HepG2 (cell line): ENCODE measurements around the gene CCDC85C. TPM values are rescaled to one million over a fixed set of nuclear protein-coding genes. Genes with fewer than 3 reads are reported as not detected.

ENCODE experiments used
- ARID4A ChIP-seq: sonication (generic); formaldehyde crosslinking; IDR thresholded peaks from 2 replicates; pipeline ENCODE4 v1.5.0; 2020; ENCODE audit warnings: mild to moderate bottlenecking, missing genetic modification reagents, borderline replicate concordance
- CBFB ChIP-seq: sonication (generic); formaldehyde crosslinking; IDR thresholded peaks from 2 replicates; pipeline ENCODE4 v1.4.0; 2020; ENCODE audit warnings: missing genetic modification reagents
- CHD4 ChIP-seq: fragments of 200-600 bp; sonication (generic); IDR thresholded peaks from 2 replicates; pipeline ENCODE4 v1.7.0; 2017; ENCODE audit warnings: mild to moderate bottlenecking, low read length, borderline replicate concordance
- MAFK ChIP-seq, 2 experiments: IDR thresholded peaks in 1 of 2; conservative IDR thresholded peaks in 1 of 2; 2 replicates each; pipeline ENCODE4 v1.6.1; 2011; ENCODE audit warnings: improper control_type of control experiment in 2 of 2, low read length in 2 of 2
- MXI1 ChIP-seq: IDR thresholded peaks from 3 replicates; pipeline ENCODE4 v1.6.1; 2012; ENCODE audit warnings: low read depth, low read length, inconsistent platforms, borderline replicate concordance
- PHF21A ChIP-seq: sonication (generic); formaldehyde crosslinking; IDR thresholded peaks from 2 replicates; pipeline ENCODE4 v1.5.0; 2020; ENCODE audit warnings: mild to moderate bottlenecking, missing genetic modification reagents
- RBM22 ChIP-seq: fragments of 200-400 bp; formaldehyde crosslinking; optimal IDR thresholded peaks from 2 replicates; pipeline ENCODE3; 2017; ENCODE audit warnings: mild to moderate bottlenecking, low read length, moderate library complexity
- REST ChIP-seq, 2 experiments: IDR thresholded peaks; 2 replicates each; pipeline ENCODE4 v1.6.1; 2011 to 2012; ENCODE audit warnings: low read length in 2 of 2, borderline replicate concordance in 1 of 2, low read depth in 1 of 2, mild to moderate bottlenecking in 1 of 2, moderate library complexity in 1 of 2
- TAF15 ChIP-seq: fragments of 200-400 bp; formaldehyde crosslinking; IDR thresholded peaks from one replicate; pipeline ENCODE4 v1.6.1; 2018; ENCODE audit warnings: mild to moderate bottlenecking, low read depth, low read length; ENCODE audit not compliant: poor library complexity, severe bottlenecking
- ZFAT ChIP-seq: sonication (generic); formaldehyde crosslinking; conservative IDR thresholded peaks from 2 replicates; pipeline ENCODE4 v1.8.1; 2023; ENCODE audit warnings: missing genetic modification reagents, inconsistent platforms
- ZNF484 ChIP-seq: sonication (generic); formaldehyde crosslinking; IDR thresholded peaks from 2 replicates; pipeline ENCODE4 v1.5.1; 2020; ENCODE audit warnings: mild to moderate bottlenecking, low read depth, missing genetic modification reagents, borderline replicate concordance
- ZNF563 ChIP-seq: sonication (generic); formaldehyde crosslinking; IDR thresholded peaks from 2 replicates; pipeline ENCODE4 v1.8.0; 2022; ENCODE audit warnings: mild to moderate bottlenecking, moderate library complexity, missing genetic modification reagents
- ZNF768 ChIP-seq: sonication (generic); formaldehyde crosslinking; IDR thresholded peaks from 2 replicates; pipeline ENCODE4 v1.4.0; 2020; ENCODE audit warnings: missing genetic modification reagents
- polyA plus RNA-seq, 8 experiments: library from polyadenylated mRNA; depleted of rRNA in 3 of 8; stranded (reverse) in 7 of 8; unstranded in 1 of 8; fragments of >200 nt; fragmentation: Illumina TruSeq in 4 of 8; extraction: Trizol in 4 of 8; gene quantifications; 2 replicates each; pipeline versions ENCODE4 v1.2.1 to v1.2.3, GENCODE V29; 2011 to 2016; ENCODE audit warnings: low read depth in 4 of 8, missing spikeins in 1 of 8, mixed read lengths in 1 of 8; ENCODE audit not compliant: insufficient read depth in 1 of 8
- total RNA-seq, 5 experiments: library from RNA; depleted of rRNA; stranded (reverse); fragments of >200 nt; fragmentation: Illumina TruSeq; extraction: Trizol; gene quantifications; 2 replicates each; pipeline ENCODE4 v1.2.3, GENCODE V29; 2016; ENCODE audit warnings: low read depth in 1 of 5
- TF ChIP-seq, protein P1 (sequence below): sonication (generic); formaldehyde crosslinking; IDR thresholded peaks from 2 replicates; pipeline ENCODE4 v1.4.0; 2020; ENCODE audit warnings: missing genetic modification reagents, borderline replicate concordance
- TF ChIP-seq, protein P2 (sequence below): sonication (generic); formaldehyde crosslinking; IDR thresholded peaks from 2 replicates; pipeline ENCODE4 v1.5.0; 2020; ENCODE audit warnings: missing genetic modification reagents

The CCDC85C gene
- total and polyA plus RNA-seq, 2 of the 13 experiments (the other 11 are each of a cell fraction or from before 2014, with no cell fraction given): 18.8 to 43.8 TPM

GRCh38 chr14:99549684-99550083 lies 54.3 kb downstream of the CCDC85C start (continued):
- no peak for TF ChIP-seq REST (IDR thresholded peaks at IDR 0.05; ENCODE audit: borderline replicate concordance in 1 of 2, low read depth in 1 of 2, low read length in 2 of 2)
- TF ChIP-seq ZFAT: no peak
- TF ChIP-seq PHF21A: peak; percentile 63; the same call in 1 of the 2 replicates
- no peak for TF ChIP-seq MXI1
- peak; percentile 32 for TF ChIP-seq ARID4A (CRISPR knock-in tag)
- TF ChIP-seq CHD4: no peak
- TF ChIP-seq ZNF768: peak; percentile 100
- TF ChIP-seq, protein P1, sequence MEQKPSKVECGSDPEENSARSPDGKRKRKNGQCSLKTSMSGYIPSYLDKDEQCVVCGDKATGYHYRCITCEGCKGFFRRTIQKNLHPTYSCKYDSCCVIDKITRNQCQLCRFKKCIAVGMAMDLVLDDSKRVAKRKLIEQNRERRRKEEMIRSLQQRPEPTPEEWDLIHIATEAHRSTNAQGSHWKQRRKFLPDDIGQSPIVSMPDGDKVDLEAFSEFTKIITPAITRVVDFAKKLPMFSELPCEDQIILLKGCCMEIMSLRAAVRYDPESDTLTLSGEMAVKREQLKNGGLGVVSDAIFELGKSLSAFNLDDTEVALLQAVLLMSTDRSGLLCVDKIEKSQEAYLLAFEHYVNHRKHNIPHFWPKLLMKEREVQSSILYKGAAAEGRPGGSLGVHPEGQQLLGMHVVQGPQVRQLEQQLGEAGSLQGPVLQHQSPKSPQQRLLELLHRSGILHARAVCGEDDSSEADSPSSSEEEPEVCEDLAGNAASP (CRISPR knock-in tag): no peak
- TF ChIP-seq, protein P2, sequence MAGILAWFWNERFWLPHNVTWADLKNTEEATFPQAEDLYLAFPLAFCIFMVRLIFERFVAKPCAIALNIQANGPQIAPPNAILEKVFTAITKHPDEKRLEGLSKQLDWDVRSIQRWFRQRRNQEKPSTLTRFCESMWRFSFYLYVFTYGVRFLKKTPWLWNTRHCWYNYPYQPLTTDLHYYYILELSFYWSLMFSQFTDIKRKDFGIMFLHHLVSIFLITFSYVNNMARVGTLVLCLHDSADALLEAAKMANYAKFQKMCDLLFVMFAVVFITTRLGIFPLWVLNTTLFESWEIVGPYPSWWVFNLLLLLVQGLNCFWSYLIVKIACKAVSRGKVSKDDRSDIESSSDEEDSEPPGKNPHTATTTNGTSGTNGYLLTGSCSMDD (CRISPR knock-in tag): no peak
- TF ChIP-seq RBM22: no peak
- TF ChIP-seq MAFK (conservative IDR thresholded peaks at IDR 0.05 in 1 of 2, IDR thresholded peaks at IDR 0.05 in 1 of 2; ENCODE audit: low read length in 2 of 2): no peak
- no peak for TF ChIP-seq ZNF484 (CRISPR knock-in tag)
- TF ChIP-seq ZNF563 (CRISPR knock-in tag): no peak
- no peak for TF ChIP-seq CBFB (CRISPR knock-in tag)
- no peak for TF ChIP-seq TAF15
